M059J (cell line): ENCODE results near the gene EPO. TPM values are rescaled to one million over a fixed set of nuclear protein-coding genes. Genes with fewer than 3 reads are reported as not detected.

Experiments used
- DNase-seq: peaks from one replicate; pipeline ENCODE4 v3.0.0-alpha.2; 2012; ENCODE audit warnings: low read depth
- total RNA-seq: library from RNA; depleted of rRNA; stranded (reverse); fragments of >200 nt; shearing (Covaris generic); gene quantifications from 2 replicates; pipeline ENCODE4 v1.2.3, GENCODE V29; 2014; rRNA removed

The EPO gene
- not detected in 2 replicates for total RNA-seq

GRCh38 chr7:100720279-100720670, at the start of gene EPO:
EPO (plus strand) TSS chr7:100720468; CDS start chr7:100720981, 513 bp downstream.
- DNase-seq, result no peak

- DNase-seq, result no peak
These were observed 48.6 kb upstream of the EPO start for GRCh38 chr7:100671353-100672327.

GRCh38 chr7:100673302-100673941, 46.8 kb upstream of the EPO start, which contains the start of gene GNB2:
GNB2 (plus strand) TSS chr7:100673740; CDS start chr7:100676266, 2,526 bp downstream.
- DNase-seq, result peak; percentile 98

GRCh38 chr7:100673942-100674410, 46.3 kb upstream of the EPO start:
- DNase-seq, result peak; percentile 51

- no peak for DNase-seq
These were observed 45.7 kb upstream of the EPO start for GRCh38 chr7:100674411-100675104.

GRCh38 chr7:100675105-100675451, 45.2 kb upstream of the EPO start:
- DNase-seq, result no peak

GRCh38 chr7:100675581-100676350, 44.5 kb upstream of the EPO start:
- no peak for DNase-seq

- DNase-seq, result no peak
These were observed 43.6 kb upstream of the EPO start for GRCh38 chr7:100676501-100677306.

GRCh38 chr7:100677308-100678267, 42.7 kb upstream of the EPO start:
- no peak for DNase-seq

GRCh38 chr7:100678291-100678984, 41.8 kb upstream of the EPO start:
- no peak for DNase-seq

- no peak for DNase-seq
These were observed 40.9 kb upstream of the EPO start for GRCh38 chr7:100679129-100679926.

GRCh38 chr7:100679927-100680575, 40.2 kb upstream of the EPO start:
- DNase-seq, result peak; percentile 53

GRCh38 chr7:100680576-100681271, 39.5 kb upstream of the EPO start:
- DNase-seq, result no peak

- no peak for DNase-seq
These were observed 38.6 kb upstream of the EPO start for GRCh38 chr7:100681491-100682227.

- peak; percentile 72 for DNase-seq
These were observed 38.0 kb upstream of the EPO start for GRCh38 chr7:100682228-100682741.
